WTC11 (cell line): ENCODE measurements around the gene ANKRD24.

Source experiments
- AFF4 ChIP-seq: sonication (generic); formaldehyde crosslinking; IDR thresholded peaks from 2 replicates; pipeline ENCODE4 v1.8.1; 2023; ENCODE audit warnings: mild to moderate bottlenecking, missing genetic modification reagents, borderline replicate concordance
- CREB1 ChIP-seq: sonication (generic); formaldehyde crosslinking; IDR thresholded peaks from 2 replicates; pipeline ENCODE4 v1.8.0; 2023; ENCODE audit warnings: mild to moderate bottlenecking, missing genetic modification reagents
- CTCF ChIP-seq: fragments of 200-600 bp; IDR thresholded peaks from 2 replicates; pipeline ENCODE4 v1.8.0; 2022; ENCODE audit warnings: antibody characterized with exemption
- FOXP4 ChIP-seq: sonication (generic); formaldehyde crosslinking; IDR thresholded peaks from 2 replicates; pipeline ENCODE4 v1.8.0; 2022; ENCODE audit warnings: mild to moderate bottlenecking, missing genetic modification reagents
- GRHL2 ChIP-seq: fragments of 250-450 bp; sonication (Bioruptor Pico); IDR thresholded peaks from 2 replicates; pipeline ENCODE4 v1.8.0; 2022; ENCODE audit warnings: mild to moderate bottlenecking, moderate library complexity; ENCODE audit not compliant: insufficient replicate concordance, severe bottlenecking
- NR2C2 ChIP-seq: sonication (generic); formaldehyde crosslinking; IDR thresholded peaks from 2 replicates; pipeline ENCODE4 v1.8.0; 2022; ENCODE audit warnings: mild to moderate bottlenecking, missing genetic modification reagents
- RELA ChIP-seq: sonication (generic); formaldehyde crosslinking; IDR thresholded peaks from 2 replicates; pipeline ENCODE4 v1.8.1; 2022; ENCODE audit warnings: missing genetic modification reagents, mild to moderate bottlenecking, borderline replicate concordance
- USF2 ChIP-seq: sonication (generic); formaldehyde crosslinking; IDR thresholded peaks from 2 replicates; pipeline ENCODE4 v1.8.1; 2023; ENCODE audit warnings: mild to moderate bottlenecking, missing genetic modification reagents, moderate library complexity
- TF ChIP-seq, protein P1 (sequence below): sonication (generic); formaldehyde crosslinking; conservative IDR thresholded peaks from 2 replicates; pipeline ENCODE4 v1.8.1; 2022; ENCODE audit warnings: mild to moderate bottlenecking, missing genetic modification reagents
- TF ChIP-seq, protein P2 (sequence below): sonication (generic); formaldehyde crosslinking; IDR thresholded peaks from 2 replicates; pipeline ENCODE4 v1.8.1; 2022; ENCODE audit warnings: missing genetic modification reagents, borderline replicate concordance

DNA sequence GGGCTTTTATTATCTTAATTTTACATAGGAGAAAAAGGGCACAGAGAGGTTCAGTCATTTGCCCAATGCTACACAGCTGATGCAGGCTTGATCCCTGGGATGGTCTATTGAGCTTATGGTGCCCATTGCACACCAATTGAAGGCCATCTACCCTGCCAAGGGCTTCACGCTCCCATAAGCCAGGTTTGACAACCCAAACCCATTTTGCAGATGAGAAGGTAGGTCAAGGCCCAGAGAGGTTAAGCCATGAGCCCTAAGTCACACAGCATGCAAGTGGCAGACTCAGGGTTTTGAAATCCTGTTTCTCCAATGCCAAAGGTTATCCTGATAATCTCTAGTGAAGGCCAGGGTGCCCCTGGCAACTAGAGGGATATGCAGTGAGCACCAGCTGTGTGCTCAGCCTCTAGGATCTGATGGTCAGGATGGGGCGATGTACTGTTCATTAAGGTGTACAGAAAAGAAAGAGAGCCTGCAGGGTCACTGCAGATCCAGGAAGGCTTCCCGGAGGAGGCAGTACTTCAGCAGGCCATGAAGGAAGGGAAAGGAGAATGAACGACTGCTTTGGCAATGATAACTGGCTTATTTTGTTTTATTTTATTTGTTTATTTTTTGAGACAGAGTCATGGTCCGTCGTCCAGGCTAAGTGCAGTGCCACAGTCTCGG, 20.9 kb upstream of the ANKRD24 start:
- TF ChIP-seq FOXP4 (no peak), CTCF (no peak), RELA (no peak), AFF4 (no peak), CREB1 (CRISPR knock-in tag) (no peak), USF2 (CRISPR knock-in tag) (no peak), GRHL2 (CRISPR knock-in tag) (no peak), NR2C2 (CRISPR knock-in tag) (no peak)
- TF ChIP-seq, protein P1, sequence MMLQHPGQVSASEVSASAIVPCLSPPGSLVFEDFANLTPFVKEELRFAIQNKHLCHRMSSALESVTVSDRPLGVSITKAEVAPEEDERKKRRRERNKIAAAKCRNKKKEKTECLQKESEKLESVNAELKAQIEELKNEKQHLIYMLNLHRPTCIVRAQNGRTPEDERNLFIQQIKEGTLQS (CRISPR knock-in tag), result no peak
- TF ChIP-seq, protein P2, sequence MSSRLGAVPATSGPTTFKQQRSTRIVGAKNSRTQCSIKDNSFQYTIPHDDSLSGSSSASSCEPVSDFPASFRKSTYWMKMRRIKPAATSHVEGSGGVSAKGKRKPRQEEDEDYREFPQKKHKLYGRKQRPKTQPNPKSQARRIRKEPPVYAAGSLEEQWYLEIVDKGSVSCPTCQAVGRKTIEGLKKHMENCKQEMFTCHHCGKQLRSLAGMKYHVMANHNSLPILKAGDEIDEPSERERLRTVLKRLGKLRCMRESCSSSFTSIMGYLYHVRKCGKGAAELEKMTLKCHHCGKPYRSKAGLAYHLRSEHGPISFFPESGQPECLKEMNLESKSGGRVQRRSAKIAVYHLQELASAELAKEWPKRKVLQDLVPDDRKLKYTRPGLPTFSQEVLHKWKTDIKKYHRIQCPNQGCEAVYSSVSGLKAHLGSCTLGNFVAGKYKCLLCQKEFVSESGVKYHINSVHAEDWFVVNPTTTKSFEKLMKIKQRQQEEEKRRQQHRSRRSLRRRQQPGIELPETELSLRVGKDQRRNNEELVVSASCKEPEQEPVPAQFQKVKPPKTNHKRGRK, result no peak
